Stimulated activated CD4-positive, alpha-beta T cell treated with anti-CD3 and anti-CD28 coated beads, Interleukin-4, amount 100 ng/mL, for 48 hours (primary cell): ENCODE results near the gene CEP85L.

ENCODE experiments used
- DNase-seq, 2 donors: peaks; one replicate each; pipeline ENCODE4 v3.0.0-alpha.2; 2020; ENCODE audit warnings: low read depth in 2 of 2

CEP85L gene

DNA sequence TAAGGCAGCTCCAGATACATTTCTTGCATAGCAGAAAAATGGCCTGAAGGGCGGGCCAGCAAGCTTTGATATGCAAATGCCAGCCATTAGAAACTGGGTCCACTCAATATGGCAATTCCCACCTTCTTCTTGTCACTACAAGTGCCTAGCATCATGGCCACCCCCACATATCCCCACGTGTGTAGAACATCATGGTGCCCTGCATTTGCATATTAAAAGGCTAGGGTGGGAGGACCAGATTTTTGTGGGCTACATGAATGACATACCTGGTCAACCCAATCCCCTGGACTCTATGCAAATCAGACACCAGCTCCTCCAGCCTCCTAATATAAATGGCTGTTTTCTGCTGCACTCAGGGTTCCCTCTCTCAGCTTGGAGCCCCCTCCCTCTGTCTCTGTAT is 71.6 kb downstream of the CEP85L start:
- DNase-seq = no peak

DNA sequence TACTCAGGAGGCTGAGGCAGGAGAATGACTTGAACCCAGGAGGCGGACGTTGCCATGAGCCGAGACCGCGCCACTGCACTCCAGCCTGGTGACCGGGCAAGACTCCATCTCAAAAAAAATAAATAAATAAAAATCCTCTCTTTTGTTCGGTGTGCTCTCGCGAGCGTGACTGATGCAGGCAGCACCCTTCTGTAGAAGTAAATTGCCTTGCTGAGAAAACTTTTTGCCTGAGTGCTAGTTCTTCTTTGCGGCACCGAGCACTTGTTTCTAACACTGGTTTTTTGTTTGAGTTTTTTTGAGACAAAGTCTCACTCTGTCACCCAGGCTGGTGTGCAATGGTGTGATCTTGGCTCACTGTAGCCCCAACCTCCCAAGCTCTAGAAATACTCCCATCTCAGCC is 72.8 kb downstream of the CEP85L start:
- DNase-seq = no peak

DNA sequence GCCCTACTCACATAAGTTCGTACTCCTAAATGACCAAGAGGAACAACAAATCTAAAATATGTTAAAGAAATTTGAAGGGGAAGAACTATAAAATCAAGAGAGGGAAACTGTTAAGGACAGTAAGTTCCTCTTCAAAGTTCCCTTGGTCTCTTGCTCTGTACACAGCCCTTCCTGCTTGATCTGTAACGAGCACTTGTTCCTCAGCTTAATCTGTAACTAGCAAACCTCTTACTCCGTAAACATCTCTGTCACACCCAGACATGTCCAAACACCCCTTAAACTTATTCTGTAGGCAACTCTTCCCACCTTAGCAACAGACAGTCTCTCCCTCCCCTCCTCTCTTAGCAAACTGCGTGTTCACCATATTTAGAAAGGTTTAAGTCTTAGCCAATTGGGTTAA is 73.4 kb downstream of the CEP85L start:
- DNase-seq = no peak

DNA sequence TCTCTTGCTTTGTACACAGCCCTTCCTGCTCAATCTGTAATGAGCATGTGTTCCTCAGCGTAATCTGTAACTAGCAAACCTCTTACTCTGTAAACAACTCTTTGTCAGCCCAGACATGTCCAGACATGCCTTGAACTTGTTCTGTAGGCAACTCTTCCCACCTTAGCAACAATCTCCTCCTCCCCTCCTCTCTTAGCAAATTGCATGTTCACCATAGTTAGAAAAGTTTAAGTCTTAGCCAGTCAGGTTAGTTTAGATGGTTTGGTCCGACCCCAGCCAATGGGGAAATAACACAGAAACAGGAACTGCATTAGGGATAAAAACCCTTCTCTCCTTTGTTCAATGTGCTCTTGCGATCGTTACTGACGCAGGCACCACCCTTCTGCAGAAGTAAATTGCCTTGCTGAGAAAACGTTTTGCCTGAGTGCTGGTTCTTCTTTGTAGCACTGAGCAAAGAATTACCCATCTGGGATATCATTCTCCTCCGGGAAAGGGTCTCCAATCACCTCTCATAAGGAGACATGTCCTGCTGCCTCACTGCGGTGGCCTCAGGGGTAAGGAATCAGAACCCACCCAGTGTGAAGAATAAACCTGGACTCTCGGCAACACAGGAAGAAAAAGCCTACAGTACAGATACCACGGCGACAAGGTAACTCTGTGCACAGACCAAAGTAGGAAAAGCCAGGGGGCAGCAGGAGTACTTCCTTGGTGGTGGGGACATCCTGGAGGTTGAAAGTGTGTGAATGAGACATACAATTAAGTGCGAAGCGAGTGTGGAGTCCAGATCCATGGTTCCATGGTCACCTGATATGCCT is 77.1 kb downstream of the CEP85L start:
- DNase-seq = no peak

DNA sequence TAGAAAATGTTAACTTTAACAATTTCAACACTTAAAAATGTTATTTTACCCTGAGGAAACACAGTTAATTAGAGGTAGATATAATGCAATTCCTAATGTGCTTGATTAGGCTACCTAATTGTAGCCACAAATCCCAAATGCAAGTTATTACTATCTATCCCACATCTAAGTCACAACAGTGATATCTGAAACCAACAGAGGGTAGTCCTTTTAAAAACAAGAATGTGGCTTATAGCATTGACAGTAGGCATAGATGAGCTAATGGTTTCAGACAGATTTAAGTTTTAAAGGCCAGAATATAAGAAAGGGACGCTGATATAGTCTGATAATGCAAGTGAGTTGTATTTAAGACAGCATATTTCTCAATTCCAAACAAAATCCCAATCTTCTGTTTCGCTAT is 80.3 kb downstream of the CEP85L start:
- no peak for DNase-seq

DNA sequence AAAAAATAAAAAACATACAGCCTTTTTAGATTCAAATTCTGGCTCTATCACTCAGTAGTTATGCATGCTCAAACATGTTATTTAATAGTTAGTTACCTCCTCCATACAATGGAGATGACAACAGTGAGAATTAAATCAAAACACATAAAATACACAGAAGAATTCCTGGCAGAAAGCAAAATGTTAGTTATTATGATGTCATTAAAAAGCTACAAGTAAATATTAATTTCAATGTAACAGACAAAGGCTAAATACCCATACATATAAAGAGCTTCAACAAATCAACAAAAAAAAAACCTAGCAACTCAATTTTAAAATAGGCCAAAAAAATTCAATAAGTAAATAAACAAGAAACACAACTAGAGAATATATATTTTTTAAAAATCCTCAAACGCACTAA is 81.9 kb downstream of the CEP85L start:
- no peak for DNase-seq

DNA sequence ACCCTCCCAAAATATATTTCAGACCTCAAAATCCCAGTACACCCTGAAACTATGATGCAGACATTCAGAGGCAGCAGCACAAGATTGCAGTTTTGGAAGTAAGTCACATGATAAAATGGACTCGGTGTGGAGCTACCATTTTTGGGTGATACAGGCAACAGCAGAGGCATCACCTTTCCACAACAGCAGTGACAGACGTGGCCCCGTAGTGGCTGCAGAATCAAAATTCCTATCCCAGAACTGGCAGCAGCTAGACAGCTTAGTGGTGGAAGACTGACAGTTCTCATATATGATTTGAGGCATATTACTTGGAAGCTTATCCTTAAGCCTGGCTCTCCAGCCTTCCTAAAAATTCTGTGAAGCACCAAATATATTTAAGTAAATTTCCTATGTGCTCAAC is 83.4 kb downstream of the CEP85L start:
- DNase-seq = no peak

DNA sequence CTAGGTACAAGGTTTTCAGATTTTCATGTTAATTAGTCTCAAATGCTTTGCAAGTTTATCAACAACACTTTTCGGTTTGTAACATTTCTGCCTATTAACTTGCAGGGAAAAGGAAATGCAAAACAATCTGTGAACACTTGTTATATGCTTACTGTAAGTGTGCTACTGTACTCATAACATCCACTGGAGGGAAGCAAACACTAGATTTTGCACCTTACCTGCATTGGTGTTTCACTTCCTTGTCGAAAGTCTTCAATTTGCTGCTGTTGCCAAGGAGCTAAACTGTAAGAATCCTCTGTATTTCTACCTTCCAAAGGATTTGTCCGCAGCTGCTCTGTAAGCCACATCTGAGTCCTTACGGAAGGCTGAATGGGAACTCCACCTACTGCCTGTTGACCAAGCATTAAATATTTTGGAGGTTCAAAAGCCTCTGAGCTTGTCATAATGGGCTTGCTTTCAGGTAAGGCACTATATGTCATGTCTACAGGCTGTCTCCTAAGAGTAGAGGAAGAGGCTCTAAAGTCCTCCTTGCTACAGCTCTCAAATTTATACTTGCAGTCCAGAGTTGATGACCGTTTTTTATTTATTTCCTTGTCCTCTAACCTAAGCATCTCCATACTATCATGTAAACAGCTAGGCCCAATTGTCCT is 86.0 kb downstream of the CEP85L start:
- DNase-seq = no peak

DNA sequence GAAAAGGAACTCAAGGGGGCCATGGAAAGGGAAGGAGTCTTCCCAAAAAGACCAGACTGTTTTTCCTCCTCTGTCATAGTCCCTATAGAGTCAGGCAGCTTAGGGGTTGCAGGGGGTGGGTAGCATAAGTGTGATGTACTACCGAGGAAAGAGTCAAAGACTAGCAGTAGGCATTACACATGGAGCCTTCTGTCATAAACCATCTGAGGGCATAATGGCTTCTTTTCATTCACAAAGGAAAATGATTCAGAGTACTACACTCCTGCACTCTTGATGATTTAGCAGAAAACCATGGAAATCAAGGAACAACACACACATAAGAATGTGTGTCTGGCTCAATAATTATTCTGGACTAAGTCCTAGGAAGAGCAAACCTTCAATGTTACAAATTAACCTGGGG is 88.4 kb downstream of the CEP85L start:
- DNase-seq = no peak

DNA sequence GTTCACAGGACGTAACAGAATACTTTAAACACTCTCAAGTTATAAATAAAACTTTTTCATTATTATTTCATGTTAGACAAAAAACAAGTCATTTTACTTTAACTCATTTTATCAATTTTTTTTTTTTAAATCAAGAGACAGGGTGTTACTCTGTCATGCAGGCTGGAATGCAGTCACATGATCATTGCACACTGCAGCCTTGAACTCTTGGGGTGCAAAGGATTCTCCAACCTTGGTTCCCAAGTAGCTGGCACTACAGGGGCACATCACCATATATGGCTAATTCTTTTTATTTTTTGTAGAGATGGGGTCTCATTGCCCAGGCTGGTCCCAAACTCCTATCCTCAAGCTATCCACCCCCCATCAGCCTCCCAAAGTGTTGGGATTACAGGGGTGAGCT is 89.1 kb downstream of the CEP85L start:
- DNase-seq = no peak

DNA sequence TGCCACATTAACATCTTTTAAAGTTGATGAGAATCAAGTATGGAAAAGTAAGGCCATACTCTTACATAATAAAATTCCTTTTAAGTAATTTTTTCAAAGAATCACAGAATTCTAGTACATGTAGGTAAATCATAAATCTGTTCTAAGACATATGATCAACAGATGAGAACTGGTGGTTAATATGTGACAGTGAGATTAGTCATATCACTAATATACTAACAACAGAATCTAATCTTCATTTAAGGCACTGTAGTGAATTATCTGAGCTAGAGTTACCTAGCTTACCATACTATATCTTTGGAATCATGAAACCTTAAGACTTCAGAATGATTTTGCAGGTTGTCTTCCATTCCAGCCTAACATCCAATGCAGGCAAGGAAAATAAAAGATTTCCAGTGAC is 91.7 kb downstream of the CEP85L start:
- no peak for DNase-seq

DNA sequence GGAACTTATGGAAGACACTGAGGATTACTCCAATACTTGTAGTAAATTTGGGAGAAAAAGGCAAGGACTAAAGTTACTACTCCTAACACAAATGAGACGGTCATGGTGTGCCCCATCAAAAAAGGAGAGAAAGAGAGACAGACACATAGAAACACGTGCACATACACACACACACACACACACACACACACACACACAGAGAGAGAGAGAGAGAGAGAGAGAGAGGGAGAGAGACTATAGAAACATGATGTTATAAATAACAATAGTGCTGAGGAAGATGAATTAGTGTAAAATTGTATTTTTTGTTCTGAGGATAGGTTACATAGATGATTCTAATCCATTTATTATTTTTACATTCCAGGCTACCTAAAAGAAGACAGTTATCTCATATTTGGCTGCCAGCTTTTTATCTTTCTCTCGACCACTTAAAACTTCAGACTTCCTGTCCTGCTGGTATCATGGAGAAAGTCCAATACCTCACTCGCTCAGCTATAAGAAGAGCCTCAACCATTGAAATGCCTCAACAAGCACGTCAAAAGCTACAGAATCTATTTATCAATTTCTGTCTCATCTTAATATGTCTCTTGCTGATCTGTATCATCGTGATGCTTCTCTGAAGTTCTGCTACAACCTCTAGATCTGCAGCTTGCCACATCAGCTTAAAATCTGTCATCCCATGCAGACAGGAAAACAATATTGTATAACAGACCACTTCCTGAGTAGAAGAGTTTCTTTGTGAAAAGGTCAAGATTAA is 92.8 kb downstream of the CEP85L start:
- no peak for DNase-seq

DNA sequence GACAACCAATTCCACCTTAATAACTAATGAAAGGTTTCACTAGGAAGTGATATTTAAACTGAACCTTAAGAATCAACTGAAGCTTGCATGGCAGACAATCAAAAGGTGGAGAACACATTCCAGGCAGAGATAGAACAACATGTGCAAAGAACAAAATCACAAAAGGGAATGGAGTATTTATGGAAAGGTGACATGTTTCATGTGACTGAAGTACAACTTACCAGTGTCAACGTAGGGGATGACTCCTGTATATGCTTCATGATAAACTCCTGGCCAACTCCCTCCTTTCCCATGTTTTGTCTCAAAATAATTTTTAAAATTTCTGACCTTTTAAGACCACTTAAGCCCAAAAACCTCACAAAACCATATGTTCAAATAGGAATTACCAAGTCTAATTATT is 96.7 kb downstream of the CEP85L start:
- DNase-seq = no peak

DNA sequence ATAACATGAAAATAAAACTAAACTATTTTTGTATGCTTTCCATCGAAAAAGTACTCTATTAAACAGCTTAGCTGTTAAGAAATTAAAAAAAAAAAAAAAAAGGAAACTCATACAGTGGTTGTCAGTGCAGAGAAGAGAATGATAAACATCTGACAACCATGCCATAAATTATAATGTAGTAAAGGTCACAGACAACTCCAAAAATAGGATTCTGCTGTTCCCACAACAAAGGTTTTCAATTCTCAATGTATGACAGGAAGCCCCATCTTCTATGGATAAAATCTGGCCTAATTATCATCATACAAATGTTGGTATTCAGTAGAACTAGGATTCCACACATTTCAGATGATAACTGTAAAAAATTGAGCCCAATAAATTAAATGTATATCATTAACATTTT is 98.3 kb downstream of the CEP85L start:
- DNase-seq = no peak

DNA sequence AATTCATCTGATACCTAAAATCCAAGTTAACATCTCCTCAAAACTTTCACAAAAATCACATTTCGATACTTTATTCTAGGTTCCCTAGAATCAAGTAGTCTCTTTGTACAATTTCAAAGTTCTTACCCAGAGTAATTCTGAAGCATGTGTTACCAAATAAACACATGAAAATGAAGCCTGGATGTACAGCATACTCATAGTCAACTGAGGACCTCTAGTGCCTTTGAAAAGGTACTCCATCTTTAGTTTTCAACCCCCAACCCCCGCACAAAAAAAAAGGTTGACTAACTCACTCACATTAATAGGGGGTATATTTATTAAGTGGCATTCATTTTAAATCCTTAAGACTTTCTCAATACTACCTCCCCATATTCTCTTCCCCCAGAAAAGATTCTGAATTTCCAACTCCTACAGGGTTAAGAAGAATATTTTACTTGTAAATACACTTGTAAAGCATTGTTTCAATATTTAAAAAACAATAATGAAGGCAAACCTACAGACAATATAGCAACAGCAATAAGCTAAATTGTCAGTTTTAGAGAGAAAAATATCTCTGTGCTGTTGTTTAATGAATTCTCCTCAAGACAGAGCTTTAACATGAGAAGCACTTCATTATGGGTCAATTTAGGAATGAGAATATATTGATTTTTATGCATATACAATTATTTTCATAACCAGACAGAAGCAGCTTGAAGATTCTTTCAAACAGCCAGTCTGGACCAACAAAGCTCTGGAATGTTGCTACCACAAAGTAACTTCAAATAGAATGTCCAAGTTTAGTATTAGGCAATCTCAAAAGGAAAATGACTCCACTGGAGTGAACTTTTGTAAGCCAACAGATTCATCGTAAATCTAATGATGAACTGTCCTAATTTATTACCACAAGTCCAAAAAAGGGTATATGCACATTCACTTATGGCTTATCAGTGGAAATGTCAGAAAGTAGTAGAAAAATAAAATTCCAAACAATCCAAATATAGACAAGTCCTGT is 100.0 kb downstream of the CEP85L start:
- DNase-seq = no peak

DNA sequence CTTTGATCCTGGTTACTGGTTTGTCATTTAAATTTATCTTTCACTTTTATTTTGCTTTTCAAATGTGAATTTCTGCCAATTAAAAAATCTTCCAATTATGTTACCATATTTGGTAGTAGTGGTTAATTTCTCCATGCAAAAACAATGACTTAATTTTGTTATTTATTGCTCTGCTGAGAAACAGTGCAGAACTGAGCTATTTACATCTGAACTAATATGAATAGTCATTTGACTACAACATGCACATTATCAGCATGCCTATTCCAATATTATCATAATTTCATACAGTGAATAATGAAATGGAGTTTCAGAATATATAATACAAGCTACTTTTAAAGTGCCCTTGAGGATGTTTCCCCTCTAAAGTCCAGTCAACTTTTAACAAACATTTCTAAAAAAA is 102.8 kb downstream of the CEP85L start:
- DNase-seq = no peak

DNA sequence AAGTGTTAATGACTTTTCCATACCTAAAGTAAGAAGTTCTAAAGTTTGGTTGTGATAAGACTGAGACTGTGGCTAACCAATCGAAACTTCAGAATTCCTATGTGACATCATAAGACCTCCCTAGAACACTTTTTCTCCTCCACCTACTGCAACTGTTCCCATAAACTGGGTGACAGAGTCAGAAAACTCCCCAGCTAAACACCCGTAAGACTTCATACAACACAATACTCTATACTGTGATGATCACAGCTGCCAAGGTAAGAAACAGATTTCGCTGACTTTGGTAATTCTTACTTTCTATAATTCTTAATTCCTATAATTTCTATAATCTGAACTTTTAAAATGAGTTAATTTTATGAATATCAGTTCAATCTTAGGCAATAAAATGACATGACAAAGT is 103.3 kb downstream of the CEP85L start, which contains the start of gene PLN:
PLN (plus strand) TSS at position 161 of the 400 bp plus-strand sequence. CDS start 10,626 bp downstream, outside the sequence.
- no peak for DNase-seq

DNA sequence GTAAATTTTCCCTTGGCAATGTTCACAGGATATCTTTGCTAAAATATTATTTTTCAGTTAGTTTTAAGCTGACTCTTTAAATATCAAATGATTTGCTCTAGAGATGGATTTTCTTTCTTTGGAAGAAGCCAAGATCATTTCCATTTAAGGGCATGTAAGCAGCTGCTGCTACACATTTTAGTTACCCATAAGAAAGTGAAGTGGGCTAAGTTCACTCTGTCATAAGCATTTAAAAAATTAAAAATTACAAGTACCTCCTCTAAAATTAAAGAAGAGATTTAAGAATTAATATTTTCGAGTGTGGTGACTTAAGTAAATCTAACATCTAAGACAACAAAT is 104.5 kb downstream of the CEP85L start:
- DNase-seq = no peak

DNA sequence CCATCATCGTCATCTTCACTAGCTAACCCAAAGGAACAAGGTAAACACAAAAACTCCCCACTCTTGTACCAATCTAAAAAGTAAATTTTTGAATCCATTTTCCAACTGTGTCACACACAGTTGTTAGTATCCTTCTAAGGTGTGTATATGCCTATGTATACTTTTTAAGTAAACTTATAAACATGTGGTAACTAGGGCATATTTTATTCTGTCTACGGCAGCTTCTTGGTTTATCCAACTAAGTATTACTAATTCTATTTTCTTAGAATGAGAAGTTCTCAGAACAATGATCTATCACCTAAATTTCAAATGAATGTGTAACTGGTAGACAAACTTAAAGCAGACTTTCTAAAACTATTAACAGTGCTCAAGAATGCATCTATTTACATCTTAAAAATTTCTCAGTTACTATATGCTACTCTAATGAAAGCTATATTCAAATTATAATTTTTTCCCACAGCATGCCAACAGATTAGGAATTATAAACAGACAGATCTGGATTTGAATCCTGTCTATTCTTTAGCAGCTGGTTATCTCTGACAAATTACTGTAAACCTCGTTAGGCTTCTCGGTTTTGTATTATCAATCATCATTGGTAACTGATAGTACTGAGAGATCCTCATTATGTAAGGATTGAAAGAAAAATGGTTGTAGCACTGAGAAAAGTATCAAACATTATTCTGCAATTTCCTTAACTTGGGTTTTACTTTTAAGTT is 105.1 kb downstream of the CEP85L start:
- DNase-seq = no peak

DNA sequence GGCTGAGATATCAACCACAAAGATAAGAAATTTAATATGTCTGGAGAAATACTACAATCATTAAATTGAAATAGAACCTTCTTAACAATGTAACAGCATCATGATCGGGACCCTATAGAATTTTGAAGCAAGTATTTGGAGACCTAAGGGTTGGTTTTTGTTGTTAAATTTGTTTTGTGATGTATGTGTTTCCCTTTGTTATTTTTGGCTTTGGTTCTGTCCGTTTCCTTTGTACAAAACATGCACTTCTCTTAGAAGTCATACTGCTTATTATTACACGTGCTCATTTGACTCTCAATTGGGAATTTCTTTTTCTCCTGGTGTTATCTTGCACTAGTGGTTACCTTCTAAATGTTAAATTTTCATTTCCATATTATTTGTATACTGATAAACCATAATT is 107.3 kb downstream of the CEP85L start:
- DNase-seq = no peak
